Left ventricle myocardium superior (tissue), 1 donor: ENCODE results near the gene GPR3. TPM values are rescaled to one million over a fixed set of nuclear protein-coding genes. Genes with fewer than 3 reads are reported as not detected.
"Not testable (repeated sequence)": the region's sequence is repeated elsewhere in the genome, so short reads cannot be mapped to it uniquely, and the experiment has no call there.

Experiments
- ATAC-seq: fragments of 200-7000 bp; cut with Tn5 transposase; one replicate; pipeline ENCODE4 v1.9.1; 2020; ENCODE audit warnings: mild to moderate bottlenecking, moderate library complexity
- DNase-seq: peaks from one replicate; pipeline ENCODE4 v3.0.0-alpha.2; 2020
- intact Hi-C: fragments of 100-400 bp; cut with micrococcal nuclease; formaldehyde crosslinking; loops from one replicate; pipeline ENCODE4 v1.11.0; 2022
- total RNA-seq: library from RNA; stranded (reverse); fragmentation: NEBNext Ultra II Directional; extraction: Animal tissue kit (Norgen Biotek cat#: 25700); gene quantifications from one replicate; pipeline ENCODE4 v1.2.1, GENCODE V29; 2021
- donor health status: DM: no; HTN: yes; CAD: no; lungs with severe emphysema.

Gene GPR3
- total RNA-seq, 1 donor from 2014 or later, result 0.12 TPM

DNA sequence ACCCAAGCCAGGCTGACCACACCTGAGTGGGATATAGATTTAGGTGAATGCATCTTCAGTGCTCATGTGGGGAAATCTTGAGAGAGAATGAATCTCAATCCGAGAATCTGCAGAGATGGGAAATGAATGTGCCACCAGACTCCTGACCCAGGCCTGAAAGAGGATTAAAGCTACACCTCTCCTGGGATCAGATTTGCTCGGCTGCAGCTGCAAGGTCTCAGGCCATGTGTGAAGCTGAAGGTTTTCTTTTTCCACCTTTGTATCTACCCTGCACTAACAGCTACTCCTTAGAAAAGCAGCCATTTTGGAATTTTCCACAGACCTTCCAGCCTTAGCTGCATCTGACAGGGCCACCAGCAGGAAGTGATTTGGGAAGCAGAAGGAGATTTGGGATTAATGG lies 18.3 kb downstream of the GPR3 start:
- DNase-seq, result no peak
- intact Hi-C loops, result no loop called here
- ATAC-seq, result no peak

DNA sequence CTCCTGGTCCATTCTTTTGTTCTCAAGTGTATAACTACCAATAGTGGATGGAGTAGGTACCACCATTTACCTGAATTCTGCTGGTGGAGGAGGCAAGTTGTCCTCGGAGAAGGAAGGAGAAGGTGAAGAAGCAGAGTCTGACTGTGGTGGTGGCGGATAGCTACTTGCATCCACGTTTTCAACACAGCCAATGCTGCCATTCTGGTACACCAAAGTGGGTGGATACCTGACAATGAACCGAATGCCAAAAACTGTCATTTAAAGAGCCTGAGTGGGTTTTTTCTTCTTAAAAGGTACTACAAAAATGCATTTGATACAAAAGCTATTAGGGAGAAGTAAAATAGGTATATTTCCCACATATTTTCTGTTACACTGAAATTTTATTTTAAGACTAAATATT lies 20.1 kb downstream of the GPR3 start:
- DNase-seq (no peak), ATAC-seq (no peak)
- intact Hi-C loops, result no loop called here

DNA sequence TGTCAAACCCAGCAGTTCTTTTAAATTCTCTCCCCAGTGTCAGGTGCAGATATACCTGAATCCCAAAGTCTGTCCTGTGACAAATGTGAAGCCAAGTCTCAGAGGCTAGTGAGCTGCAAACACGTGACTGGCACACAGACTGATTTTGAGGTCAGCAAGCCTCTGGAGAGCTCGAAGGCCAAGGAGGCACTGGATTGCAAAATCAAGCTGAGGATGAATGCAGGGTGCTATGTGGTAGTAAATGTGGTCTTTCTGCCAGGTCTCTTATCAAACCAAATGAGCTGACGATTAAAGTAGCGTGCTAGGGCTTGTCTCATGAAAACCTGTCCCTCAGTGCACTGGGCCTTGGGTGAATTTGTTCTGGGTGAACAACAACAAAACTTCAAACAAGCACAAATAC lies 20.6 kb downstream of the GPR3 start:
- DNase-seq, result no peak
- ATAC-seq, result peak; percentile 76
- intact Hi-C loops, result no loop called here

DNA sequence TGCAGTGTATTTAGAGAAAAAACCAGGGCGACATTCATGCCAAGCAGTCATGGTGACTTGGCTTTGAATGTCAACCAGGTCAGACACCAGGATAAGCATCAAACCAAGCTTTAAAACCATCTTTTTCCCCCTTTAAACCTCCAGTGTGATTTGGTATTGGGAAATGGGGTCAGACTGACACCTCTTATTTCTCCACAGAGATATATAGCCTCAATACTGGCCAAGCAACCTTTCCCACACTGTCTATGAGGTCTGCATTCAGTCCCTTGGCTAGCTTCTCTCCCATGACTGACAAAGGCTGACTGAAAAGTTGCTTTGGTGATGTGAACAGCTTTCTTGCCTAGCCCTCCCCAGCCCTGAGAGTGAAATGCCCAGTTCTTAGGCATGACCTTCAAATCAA lies 21.7 kb downstream of the GPR3 start:
- intact Hi-C loops, result no loop called here
- ATAC-seq (no peak), DNase-seq (no peak)

DNA sequence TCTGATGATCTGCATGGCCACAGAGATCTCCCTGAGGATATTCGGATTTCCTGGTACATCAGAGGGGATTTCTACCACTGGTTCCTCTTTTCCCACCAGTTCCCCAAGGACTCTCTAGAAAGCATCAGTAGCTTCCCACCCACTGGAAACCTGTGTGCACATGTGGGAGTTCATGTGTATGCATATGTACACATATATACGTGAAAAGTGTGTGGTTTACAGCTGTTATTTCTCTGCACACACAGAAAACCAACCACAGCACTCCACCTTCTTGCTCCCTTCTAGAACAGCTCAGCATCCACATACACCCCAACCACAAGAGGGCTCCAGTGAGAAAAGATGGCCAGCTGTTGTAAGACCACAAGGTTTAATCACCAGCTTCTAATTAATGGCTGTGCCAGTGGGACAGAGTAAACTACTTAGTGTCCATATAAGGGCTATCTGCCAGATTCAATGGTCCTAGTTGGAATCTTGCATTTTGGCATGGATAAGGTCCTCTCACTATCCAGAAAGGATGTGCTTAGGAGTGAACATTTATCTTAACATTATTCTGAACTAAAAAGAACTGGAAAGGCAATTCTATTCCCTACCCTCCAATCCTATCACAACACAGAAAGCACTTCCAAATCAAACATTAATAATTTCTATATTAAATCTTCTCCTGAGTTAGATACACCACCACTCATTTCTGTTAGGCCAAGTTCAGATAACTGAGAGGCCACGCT lies 24.1 kb downstream of the GPR3 start:
- DNase-seq, result no peak
- ATAC-seq, result peak; percentile 33
- intact Hi-C loops, result no loop called here

DNA sequence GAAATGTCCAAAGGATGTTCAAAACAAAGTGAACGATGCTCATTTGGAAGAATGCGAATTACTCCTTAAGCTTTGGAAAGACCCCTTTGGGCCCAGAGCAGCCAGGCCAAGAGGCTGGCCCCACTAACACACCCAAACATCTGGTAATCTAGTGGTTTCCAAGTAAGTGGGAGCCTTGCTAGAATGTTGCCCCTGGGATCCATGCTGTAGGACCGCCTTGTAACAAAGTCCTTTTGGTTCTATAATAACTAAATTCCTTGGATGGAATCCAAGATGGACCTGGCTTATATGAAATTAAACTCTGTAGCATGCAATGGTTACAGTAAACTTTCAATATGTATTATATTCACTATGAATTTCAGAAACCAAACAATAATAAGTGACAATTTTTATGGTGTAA lies 25.3 kb downstream of the GPR3 start:
- ATAC-seq, result no peak
- intact Hi-C loops, result no loop called here
- DNase-seq, result no peak

DNA sequence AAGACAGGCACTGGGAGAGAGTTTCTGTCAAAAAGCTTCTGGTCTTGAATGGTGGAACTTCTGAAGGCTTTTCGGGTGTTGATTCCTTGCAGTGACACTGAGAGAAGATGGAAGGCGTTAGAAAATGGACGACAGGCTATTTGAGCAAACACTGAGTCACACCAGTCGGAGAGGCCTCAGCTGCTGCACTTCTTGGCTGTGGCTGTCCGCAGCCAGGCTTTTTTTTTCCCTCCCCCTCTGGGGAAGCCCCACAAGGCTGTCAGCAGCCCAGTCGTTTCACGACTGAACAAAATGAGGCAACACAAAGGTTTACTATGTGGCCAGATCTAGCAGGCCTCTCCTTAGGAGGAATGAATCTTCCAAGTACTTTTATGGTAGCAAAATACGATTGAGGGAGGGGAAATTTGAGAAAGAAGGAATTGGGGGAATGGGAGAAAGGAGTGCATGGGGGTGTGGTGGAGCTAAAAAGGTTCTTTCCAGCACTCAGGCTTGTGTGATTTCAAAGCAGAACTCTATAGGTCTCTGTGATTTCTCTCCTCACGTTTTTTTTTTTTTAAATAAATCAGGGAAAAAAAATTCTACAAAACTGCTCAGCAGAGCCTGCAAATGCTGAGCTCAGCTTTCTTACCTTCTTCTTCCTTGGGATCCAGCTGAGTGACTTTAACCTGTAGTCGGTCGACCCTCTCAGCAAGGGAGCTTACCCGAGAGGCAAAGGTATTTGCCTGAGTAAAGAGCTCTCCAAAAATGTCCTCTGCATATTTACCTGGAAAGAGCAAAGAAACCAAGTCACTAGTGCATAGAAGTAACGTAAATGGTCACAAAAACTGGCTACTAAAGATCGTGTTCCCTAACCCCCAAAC lies 26.1 kb downstream of the GPR3 start:
- intact Hi-C loops, result no loop called here
- ATAC-seq (peak; percentile 92), DNase-seq (peak; percentile 69)

DNA sequence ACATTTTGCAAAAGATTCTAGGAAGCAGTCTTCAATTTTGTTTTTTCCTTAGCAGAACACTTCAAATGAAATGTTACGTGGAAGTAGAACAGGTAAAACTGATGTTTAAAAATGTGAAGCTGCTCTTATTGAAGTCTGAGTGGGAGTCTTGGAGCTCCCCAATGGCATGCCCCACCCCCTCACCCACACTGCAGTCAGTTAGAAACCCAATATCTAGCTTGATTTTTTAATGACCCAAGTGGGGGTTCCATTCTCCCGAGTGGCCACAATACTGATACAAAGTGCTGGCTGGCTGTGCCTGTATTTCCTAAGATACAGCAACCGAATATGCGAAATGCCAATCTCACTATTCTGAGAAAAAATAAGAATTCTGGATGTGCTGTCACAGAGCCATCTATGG lies 31.3 kb downstream of the GPR3 start:
- ATAC-seq (no peak), DNase-seq (no peak)
- intact Hi-C loops, result no loop called here

DNA sequence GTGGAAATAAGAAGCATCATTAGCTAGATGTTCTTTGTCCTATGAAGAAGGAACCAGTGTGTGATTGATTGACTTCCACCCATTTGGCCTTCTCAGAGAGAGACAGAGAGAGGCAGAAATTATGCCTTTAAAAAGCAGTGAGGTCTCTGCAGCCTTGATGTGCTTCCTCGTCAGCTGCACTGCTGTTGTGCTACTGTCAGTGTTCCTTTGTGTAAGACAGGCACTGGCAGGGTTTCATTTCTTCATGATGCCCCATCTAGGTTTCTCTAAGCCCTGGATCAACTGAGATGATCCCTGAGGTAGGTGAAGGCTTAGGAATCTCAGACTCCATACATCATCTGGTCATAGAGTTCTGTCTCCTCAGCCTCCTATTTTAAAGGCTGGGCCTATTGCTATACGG lies 34.9 kb downstream of the GPR3 start:
- ATAC-seq (peak; percentile 1), DNase-seq (no peak)
- intact Hi-C loops, result no loop called here

DNA sequence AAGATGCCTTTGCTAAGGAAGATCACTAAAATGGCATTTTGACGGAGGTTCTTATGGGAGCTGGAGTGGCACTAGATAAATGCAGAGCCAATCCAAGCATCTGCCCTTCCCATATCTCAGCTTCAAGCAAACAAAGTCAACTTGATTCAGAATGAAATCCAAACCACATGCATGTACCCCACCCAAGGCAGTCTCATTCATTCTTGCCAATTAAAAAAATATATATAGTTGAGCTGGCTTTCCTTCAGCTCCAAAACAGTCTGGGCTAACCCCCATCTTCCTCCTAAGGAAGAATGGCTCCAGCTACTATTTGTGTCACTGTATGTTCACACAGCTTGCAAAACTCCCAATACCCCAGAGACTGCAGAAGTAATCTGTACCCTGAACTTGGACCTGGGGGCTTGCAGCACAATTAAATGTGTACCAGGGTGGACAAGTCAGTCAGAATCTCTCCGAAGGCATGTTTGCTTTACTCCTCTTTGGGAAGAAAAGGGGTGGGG lies 35.4 kb downstream of the GPR3 start:
- DNase-seq (no peak), ATAC-seq (peak; percentile 6)
- intact Hi-C loops, result no loop called here

DNA sequence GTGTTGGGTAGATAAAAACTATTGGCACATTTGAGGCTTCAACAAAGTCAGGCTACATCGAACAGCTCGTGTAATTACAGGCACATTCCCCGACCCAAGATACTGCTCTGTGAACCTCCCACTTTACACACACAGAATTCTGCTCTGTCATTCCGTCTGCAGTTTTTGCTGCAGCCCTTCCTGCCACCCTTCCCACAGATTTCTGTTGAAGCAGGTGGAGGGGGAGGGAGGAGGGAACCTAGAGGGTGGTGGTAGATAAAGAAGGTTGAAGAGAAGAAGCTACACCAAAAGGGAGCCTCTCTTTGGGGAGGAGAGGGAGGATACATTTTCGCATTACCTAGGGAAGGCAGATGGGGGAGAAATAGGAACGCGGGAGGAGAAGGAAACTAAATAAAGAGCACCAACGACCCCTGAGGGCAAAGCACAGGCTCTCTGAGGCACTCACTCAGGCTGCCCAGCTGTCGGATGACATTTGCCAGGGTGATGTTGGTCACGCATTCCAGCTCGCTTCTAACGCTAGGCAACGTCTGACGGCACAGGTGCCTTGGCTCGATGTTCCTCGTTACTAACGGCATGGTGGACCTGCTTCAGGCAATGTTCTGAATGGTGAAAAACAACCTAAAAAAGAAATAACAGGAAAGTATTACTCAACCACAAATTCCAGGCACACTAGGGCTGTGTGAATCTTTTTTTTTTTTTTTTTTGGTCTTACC lies 36.0 kb downstream of the GPR3 start:
- ATAC-seq, result peak; percentile 76
- peak; percentile 69 for DNase-seq
- intact Hi-C loops, result no loop called here

DNA sequence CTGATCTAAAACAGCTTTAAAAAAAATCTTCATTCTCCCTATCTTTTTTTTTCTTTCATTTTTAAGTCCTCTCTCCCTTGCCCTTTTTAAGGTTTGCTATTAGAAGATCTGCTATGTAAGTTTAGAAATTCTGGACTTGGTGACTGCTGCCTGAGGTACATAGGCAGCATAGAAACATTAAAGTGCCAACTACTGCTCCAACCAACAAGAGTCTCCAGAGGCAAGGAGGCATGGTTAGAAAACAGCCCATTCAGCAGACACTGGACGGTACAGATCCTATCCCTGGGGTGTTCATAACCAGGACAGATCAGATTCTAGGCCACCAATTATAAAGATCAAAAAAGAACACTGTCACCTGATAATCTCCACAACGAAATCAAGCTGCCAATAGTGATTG lies 36.6 kb downstream of the GPR3 start:
- no peak for DNase-seq
- ATAC-seq, result peak; percentile 16
- intact Hi-C loops, result no loop called here

DNA sequence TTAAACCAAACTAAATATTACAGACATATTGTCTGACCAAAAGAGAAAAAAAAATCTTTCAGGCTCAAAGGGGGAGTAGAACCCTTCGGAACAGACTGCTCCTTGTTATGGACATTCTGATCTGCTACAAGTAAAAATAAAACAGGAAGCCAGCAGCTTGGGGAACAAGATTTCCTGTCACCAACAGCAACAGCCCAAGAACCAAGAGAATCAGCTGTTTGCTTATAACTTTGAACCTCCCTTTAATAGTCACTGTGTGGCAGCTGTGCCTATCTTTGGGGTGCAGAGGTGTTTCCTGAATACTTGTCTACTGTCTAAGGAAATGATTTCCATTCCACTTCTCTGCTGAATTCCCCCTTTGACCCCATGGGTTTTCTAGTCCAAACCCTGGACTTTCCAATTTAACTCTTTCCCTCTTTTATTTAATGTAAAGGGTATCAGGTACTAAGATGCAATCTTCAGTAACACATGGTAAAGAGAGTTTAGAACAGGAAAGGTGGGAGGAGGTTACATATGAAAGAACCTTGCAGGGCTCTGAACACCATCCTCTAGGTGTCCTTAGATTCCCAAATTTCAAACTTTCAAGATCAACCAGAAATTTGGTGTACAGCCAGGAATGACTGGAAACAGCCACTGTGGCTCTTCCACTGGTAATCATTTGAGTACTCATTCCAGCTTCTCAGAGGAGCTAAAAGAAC lies 38.6 kb downstream of the GPR3 start:
- ATAC-seq (peak; percentile 54), DNase-seq (no peak)
- intact Hi-C loops, result loop anchor here (10.0 kb wide), 1 partner anchor 54 kb away; no protein-coding TSS in a partner anchor

DNA sequence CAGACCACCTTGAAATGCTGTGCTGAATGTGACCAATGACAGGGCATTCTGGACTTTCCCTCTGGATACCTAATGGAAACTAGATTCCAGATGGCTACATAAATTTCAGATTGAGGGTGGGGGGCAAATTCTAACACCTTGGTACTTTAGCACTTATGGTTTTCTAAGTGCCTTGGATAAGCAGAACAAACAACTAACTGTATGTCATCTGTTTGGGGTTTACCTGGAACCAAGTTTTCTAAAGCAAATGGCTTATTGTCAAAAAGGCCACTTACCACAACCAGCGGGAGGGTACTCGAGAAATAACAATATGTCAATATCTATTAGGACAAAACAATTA lies 39.1 kb downstream of the GPR3 start:
- ATAC-seq, result no peak
- intact Hi-C loops, result loop anchor here (10.0 kb wide), 1 partner anchor 53 kb away; no protein-coding TSS in a partner anchor
- DNase-seq, result no peak

DNA sequence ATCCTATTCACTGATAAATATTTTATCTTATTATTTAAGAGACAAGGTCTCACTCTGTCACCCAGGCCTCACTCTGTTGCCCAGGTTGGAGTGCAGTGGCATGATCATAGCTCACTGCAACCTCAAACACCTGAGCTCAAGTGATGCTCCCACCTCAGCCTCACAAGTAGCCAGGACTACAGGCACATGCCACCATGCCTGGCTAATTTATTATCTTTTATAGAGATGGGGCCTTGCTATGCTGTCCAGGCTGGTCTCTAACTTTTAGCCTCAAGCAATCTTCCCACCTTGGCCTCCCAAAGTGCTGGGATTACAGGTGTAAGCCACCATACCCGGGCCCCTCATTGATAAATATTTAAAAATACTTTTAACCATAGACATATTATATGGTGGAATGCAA lies 40.3 kb downstream of the GPR3 start:
- ATAC-seq, DNase-seq: not testable (repeated sequence)
- intact Hi-C loops, result loop anchor here (10.0 kb wide), 1 partner anchor 52 kb away; no protein-coding TSS in a partner anchor

DNA sequence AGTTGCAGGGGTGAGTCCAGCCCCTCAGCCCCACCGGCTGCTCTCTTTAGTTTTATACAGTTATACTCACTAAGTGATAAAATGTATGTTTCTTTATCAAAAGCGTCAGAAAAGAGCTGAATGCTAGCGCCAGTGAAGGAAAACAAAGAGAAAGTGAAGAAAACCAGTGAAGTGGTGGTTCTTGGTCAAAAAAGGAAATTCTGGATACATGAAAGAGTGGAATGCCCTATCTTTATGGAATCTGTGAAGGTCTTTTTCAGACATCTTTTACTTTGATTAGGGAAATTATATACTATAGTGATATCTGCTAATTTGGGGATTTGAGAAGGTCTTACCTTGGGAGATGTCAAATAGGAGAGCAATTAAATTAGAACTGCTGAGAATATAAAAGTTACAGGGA lies 41.3 kb downstream of the GPR3 start:
- ATAC-seq, result no peak
- intact Hi-C loops, result loop anchor here (10.0 kb wide), 1 partner anchor 51 kb away; no protein-coding TSS in a partner anchor
- DNase-seq, result no peak

DNA sequence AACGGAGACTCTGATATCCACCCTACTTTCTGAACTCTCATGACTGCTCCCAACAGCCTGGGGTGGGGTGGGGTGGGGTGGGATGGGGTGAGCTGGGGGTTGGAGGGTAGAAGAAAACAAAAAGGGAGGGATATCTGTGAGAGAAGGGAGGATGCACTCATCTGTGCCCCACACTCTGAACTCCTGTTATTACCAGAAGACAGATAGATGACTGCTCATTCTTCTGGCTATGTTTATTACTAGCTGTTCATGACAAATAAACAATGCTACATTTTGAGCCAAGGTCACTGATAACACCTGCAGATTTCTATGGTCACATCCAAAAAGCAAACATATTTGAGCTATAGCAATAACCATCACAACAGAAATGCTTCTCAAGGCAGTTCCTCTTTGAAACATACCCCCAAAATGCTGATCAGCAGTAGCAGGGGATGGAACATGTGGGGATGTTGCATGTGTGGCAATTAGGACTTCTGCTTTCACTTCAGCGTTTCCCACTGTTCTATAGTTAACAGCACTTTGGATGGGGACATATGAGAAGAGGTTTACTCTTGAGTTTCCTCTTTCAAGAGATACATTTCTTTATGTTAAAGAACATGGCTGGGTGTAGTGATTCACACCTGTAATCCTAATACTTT lies 43.3 kb downstream of the GPR3 start:
- ATAC-seq (peak; percentile 59), DNase-seq (no peak)
- intact Hi-C loops, result loop anchor here (10.0 kb wide), 1 partner anchor 49 kb away; no protein-coding TSS in a partner anchor
